Stimulated activated CD4-positive, alpha-beta T cell treated with anti-CD3 and anti-CD28 coated beads, Interleukin-15, amount 100 ng/mL, for 1 hour (primary cell): Measurements from ENCODE around the gene SEMA4A.
"Not testable (repeated sequence)": the region's sequence is repeated elsewhere in the genome, so short reads cannot be mapped to it uniquely, and the experiment has no call there.

Experiments
- DNase-seq, 2 donors: peaks; one replicate each; pipeline ENCODE4 v3.0.0-alpha.2; 2020; ENCODE audit warnings: low read depth in 1 of 2, low spot score in 1 of 2

SEMA4A gene

GRCh38 chr1:156118177-156118868 lies 35.1 kb upstream of the SEMA4A start:
- no peak for DNase-seq

- no peak for DNase-seq
Measured at GRCh38 chr1:156119503-156120209, 33.7 kb upstream of the SEMA4A start.

GRCh38 chr1:156120318-156120717 lies 33.1 kb upstream of the SEMA4A start:
- no peak for DNase-seq

DNA sequence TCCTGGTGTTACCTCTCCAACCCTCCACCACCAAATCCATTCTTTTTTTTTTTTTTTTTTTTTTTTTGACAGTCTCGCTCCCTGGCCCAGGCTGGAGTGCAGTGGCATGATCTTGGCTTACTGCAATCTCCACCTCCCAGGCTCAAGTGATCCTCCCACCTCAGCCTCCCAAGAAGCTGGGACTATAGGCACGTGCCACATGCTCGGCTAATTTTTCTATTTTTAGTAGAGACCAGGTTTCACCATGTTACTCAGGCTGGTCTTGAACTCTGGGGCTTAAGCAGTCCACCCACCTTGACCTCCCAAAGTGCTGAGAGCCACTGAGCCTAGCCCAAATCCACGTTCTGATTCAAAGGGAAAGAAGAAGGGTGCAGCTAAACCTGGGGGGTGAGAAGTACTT lies 32.4 kb upstream of the SEMA4A start:
- not testable (repeated sequence) for DNase-seq

GRCh38 chr1:156121457-156121856 lies 31.9 kb upstream of the SEMA4A start:
- DNase-seq, result no peak

DNA sequence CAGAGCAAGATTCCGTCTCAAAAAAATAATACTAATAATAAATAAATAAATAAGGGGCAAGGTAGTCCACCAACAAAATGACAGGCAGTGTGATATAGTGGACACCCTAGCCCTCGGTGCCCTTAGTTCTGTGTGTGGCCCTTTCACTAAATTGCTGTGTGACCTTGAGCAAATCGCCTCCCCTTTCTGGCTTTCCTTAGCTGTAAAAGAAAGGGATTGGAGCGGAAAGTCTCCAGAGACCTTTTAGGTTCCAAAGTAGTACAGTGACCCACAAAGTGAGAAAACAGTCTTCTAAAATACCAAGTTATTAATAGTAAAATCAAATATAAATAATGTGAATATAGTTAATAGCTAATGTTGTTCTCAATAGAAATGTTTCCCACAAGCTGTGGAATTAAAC lies 31.3 kb upstream of the SEMA4A start:
- no peak for DNase-seq

GRCh38 chr1:156122519-156123355 lies 30.6 kb upstream of the SEMA4A start:
- no peak for DNase-seq

GRCh38 chr1:156123356-156124196 lies 29.8 kb upstream of the SEMA4A start:
- peak; percentile 44 to 58 for DNase-seq

- no peak for DNase-seq
Measured at GRCh38 chr1:156124557-156125483, 28.6 kb upstream of the SEMA4A start.

DNA sequence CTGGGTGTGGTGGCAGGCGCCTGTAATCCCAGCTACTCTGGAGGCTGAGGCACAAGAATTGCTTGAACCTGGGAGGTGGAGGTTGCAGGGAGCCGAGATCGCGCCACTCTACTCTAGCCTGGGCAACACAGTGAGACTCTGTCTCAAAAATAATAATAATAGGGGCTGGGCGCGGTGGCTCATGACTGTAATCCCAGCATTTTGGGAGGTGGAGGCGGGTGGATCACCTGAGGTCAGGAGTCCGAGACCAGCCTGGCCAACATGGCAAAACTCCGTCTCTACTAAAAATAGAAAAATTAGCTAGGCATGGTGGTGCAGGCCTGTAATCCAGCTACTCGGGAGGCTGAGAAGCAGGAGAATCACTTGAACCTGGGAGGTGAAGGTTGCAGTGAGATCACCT lies 27.8 kb upstream of the SEMA4A start:
- not testable (repeated sequence) for DNase-seq

DNA sequence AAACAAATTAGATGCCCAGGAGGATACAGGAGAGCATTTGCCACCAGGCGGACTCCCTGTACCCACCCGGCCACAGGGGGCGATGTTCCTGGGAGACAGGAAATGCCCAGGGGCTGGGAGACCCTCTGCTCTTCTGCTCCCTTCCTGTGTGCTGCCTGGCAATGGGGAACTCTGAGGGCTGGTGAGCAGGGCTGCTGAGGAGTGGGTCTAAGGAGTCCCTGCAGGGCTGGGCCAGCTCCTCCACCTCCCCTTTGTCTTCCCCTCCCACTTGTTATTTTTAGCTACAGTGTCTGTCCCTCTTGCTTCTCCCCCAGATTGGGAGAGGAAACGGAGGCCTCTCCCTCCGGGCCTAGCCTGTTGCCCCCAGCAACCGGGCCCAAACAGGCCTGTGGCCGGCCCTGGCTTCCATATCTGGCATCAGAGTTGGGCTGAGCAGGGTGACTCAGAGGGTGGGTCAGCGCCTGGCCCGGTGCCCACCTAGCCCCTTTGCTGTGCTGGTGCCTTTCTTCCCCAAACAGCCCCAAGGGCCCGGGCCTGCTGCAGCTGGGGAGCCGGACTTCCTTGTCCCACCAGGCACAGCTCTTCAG lies 27.2 kb upstream of the SEMA4A start:
- peak in 1 of 2 donors; percentile 33 for DNase-seq

- peak; percentile 57 for DNase-seq
Measured at GRCh38 chr1:156126630-156127534, 26.5 kb upstream of the SEMA4A start.

DNA sequence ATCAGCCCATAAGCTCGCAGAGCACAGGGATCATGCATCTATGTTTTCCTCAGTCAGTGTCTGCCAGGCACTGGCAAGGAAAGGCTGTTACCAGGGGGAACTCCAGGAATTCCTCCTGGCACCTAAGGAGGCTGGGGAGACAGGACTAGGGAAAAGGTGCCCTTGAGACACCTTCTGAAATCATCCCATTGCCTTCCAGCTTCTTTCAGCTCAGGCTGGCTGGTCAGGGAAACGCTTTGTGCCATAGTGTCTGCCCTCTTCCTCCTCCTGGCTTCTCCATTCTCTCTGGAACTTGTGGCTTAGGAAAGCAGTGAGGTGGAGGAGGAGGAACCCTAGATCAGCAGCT lies 25.1 kb upstream of the SEMA4A start:
- DNase-seq, result no peak

DNA sequence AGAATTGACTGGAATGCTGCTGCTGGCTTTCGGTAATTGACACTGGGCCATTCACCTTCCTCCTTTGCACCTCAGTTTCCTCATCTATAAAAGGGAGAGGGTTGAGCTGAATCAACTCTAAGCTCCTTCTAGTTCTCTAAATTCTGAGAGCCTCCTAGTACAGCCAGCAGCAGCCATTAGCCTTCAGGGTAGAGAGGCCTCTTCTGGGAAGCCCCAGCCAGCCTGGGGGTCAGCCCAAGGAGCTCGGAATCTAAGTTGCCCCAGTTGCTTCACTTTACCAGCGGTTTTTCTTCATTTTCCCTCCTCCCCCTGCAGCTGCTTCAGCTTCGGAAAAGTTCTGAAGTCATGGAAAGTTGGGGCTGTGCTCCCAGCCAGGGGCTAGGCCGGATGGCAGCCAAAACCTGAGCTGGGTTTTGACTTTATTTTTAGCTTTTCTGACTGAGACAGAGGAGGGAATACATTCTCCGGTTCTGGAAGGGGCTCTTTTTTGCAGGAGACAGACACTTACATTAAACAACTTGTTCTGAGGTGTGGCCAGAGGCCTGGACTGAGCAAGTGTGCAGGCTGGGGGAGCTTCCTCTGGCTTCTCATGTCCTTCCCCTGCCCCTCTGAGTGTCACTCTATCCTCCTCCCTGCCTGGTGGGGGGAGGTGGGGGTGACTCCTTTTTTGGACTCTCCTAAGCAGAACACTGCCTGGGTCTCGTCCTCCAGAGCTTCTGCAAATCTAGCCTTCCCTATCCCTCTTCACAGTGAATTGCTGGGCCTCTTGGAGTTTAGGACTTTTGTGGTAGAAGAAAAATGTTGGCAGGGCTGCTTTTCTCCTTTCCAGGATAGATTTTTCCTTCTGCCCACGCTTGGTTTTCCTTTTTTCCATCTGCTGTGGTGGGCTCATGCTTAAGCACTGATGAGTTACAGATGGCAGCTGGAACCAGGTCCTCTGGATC lies 24.5 kb upstream of the SEMA4A start:
- DNase-seq, result no peak

GRCh38 chr1:156129687-156130577 lies 23.5 kb upstream of the SEMA4A start:
- peak; percentile 54 to 76 for DNase-seq

DNA sequence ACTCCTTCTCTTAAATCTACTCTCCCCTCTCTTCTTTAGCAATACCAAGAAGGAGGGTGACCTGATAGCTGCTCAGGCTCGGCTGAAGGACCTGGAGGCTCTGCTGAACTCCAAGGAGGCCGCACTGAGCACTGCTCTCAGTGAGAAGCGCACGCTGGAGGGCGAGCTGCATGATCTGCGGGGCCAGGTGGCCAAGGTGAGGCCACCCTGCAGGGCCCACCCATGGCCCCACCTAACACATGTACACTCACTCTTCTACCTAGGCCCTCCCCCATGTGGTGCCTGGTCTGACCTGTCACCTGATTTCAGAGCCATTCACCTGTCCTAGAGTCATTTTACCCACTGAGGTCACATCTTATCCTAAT lies 22.8 kb upstream of the SEMA4A start:
- DNase-seq, result no peak
